ENCODE results near the gene ZFP62. TPM values are rescaled to one million over a fixed set of nuclear protein-coding genes. Genes with fewer than 3 reads are reported as not detected.
A peak's percentile ranks its signal among the peaks of the same experiment; 100 is the strongest.

The ZFP62 gene
- total RNA-seq, 1 experiment from 2014 or later = 30.7 TPM

DNA sequence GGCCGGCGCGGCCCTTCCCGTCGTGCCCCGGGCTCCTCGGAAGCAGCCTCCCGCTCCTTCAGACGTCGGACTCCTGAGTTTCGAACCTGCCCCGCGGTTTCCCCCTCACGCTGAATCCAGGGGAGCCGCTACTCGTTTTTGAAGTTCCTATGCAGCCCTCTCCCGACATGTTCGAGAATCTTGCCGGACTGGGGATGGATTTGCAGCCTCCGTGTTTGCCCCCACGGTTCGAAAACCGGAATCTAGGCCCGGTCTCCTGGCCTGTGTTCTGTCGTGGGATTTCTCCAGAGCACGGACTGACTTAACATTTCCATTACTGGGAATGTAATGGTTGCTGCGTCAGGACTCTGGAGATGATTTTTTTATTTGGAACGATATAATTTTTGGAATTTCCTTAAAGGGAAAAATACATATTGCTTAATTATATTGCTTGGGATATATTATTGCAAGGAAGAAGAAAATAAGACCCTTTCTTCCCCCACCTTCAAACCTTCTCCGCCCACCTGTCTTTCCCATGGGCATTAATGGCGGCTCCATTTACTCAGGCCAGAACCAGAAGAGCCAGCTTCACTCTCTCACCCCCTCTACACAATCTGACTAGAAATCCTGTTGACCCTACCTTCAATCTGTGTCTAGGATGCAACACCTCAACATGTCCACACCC is 50.0 kb downstream of the ZFP62 start:
- Histone ChIP-seq H3K27ac (ENCODE audit: low read depth, low read length) (peak overlapping the region; percentile 98), H3K4me3 (replicated peaks in 1 of 2; ENCODE audit: low read depth in 1 of 2, low read length in 2 of 2) (peak overlapping the region; percentile 73 to 74), H3K27me3 (ENCODE audit: insufficient read depth, low read length) (no peaks in the 10 kb centered on the region), H2AFZ (ENCODE audit: low read depth, low read length, poor library complexity, severe bottlenecking) (peak overlapping the region; percentile 87), H3K9ac (ENCODE audit: low read length) (peak overlapping the region; percentile 75), H3K4me1 (ENCODE audit: control insufficient read depth in 1 of 2, insufficient read depth in 2 of 2, low read length in 2 of 2) (peaks cover 20 to 33% of the 10 kb centered on the region in 2 experiments), H3K9me3 (ENCODE audit: control insufficient read depth in 1 of 2, insufficient read depth in 1 of 2, low read depth in 1 of 2, low read length in 2 of 2) (no peaks in the 10 kb centered on the region), H3K36me3 (ENCODE audit: control insufficient read depth in 1 of 2, insufficient read depth in 2 of 2, low read length in 2 of 2) (peaks cover 0 to 5% of the 10 kb centered on the region in 2 experiments; a peak in 1 of 4 replicates), H4K20me1 (ENCODE audit: insufficient read depth) (no peaks in the 10 kb centered on the region), H3K79me2 (ENCODE audit: insufficient read depth, low read length) (peaks cover 16% of the 10 kb centered on the region), H3K4me2 (ENCODE audit: low read length) (peak overlapping the region; percentile 98), H3K9me2 (ENCODE audit: insufficient read depth) (no peaks in the 10 kb centered on the region)
- ChIA-PET CTCF (interaction anchor here (0.8 kb wide), 1 partner anchor 12 kb away, joined by 3 read pairs; no protein-coding TSS in a partner anchor), RAD21 (ENCODE audit: low non-redundant PET in 1 of 2, low total read pairs in 2 of 2, uncharacterized antibody in 2 of 2, unreplicated experiment in 2 of 2) (no interaction called here), POLR2A (no interaction called here)
- TF ChIP-seq JUND (IDR thresholded peaks at IDR 0.05) (no peak), TCF7L2 (IDR thresholded peaks at IDR 0.05; ENCODE audit: borderline replicate concordance, extremely low read depth, insufficient read depth, insufficient read length) (peak; percentile 7), RAD21 (IDR thresholded peaks at IDR 0.05; ENCODE audit: low read depth) (no peak), ZFX (IDR thresholded peaks at IDR 0.05) (peak; percentile 76)
- ATAC-seq (no peak), DNase-seq (ENCODE audit: low read depth, low spot score) (no peak)
- intact Hi-C loops (cut with micrococcal nuclease) = no loop called here
- BruUV-seq (replicated peaks) = TSS peak; percentile 74

DNA sequence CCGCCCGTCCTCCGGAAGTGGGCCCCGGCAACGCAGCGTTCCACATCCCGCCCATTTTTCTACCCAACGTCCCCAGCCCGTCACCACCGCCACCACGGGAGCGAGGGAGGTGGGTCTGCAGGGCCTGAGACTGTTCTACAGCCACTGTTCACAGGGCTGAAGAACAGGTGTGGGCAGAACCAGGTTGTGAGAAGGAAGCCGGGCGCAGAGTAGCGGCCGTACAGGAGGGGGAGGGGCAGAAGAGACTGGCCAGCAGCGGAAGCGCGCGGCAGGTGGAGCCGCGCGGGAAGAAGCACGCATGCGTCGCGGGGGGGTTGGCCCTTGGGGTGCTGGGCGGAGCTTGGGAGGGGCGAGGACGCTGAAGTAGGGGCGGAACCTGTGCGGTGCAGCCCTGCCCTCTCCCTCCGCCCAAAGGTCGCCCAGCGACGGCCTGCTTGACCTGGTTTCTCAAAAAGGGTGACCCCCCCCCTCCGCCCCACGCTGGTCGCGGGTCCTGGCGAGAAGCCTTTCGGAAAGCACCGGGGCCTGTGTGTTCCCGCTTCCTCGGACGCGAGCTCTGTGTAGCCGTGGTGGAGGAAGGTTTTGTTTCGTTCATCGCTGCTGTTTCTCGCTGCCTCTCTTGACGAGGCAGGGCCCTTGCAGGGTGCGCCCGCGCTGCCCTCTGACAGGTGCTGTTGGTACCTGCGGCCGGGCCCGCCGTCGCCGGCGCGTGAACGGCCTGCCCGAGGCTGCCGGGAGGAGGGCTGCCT is 50.7 kb downstream of the ZFP62 start:
- CTCF ChIA-PET = interaction anchor here (0.8 kb wide), 1 partner anchor 11 kb away, joined by 3 read pairs; no protein-coding TSS in a partner anchor
- peak overlapping the region; percentile 73 to 74 for H3K4me3 ChIP-seq (replicated peaks in 1 of 2; ENCODE audit: low read depth in 1 of 2, low read length in 2 of 2)
- no TSS peak for BruUV-seq (replicated peaks)
- H2AFZ ChIP-seq (ENCODE audit: low read depth, low read length, poor library complexity, severe bottlenecking) = no peak overlapping the region
- intact Hi-C loops (cut with micrococcal nuclease) = no loop called here
- ATAC-seq = peak; percentile 88
- peaks cover 20 to 33% of the 10 kb centered on the region in 2 experiments for H3K4me1 ChIP-seq (ENCODE audit: control insufficient read depth in 1 of 2, insufficient read depth in 2 of 2, low read length in 2 of 2)
- H3K27ac ChIP-seq (ENCODE audit: low read depth, low read length) = peak overlapping the region; percentile 98
- H3K9me3 ChIP-seq (ENCODE audit: control insufficient read depth in 1 of 2, insufficient read depth in 1 of 2, low read depth in 1 of 2, low read length in 2 of 2) = no peaks in the 10 kb centered on the region
- no peaks in the 10 kb centered on the region for H4K20me1 ChIP-seq (ENCODE audit: insufficient read depth)
- H3K79me2 ChIP-seq (ENCODE audit: insufficient read depth, low read length) = peaks cover 16% of the 10 kb centered on the region
- H3K9me2 ChIP-seq (ENCODE audit: insufficient read depth) = no peaks in the 10 kb centered on the region
- no peaks in the 10 kb centered on the region for H3K27me3 ChIP-seq (ENCODE audit: insufficient read depth, low read length)
- RAD21 ChIA-PET (ENCODE audit: low non-redundant PET in 1 of 2, low total read pairs in 2 of 2, uncharacterized antibody in 2 of 2, unreplicated experiment in 2 of 2) = no interaction called here
- peaks cover 0 to 5% of the 10 kb centered on the region in 2 experiments; a peak in 1 of 4 replicates for H3K36me3 ChIP-seq (ENCODE audit: control insufficient read depth in 1 of 2, insufficient read depth in 2 of 2, low read length in 2 of 2)
- peak overlapping the region; percentile 98 for H3K4me2 ChIP-seq (ENCODE audit: low read length)
- POLR2A ChIA-PET = no interaction called here
- DNase-seq (ENCODE audit: low read depth, low spot score) = peak; percentile 89
- H3K9ac ChIP-seq (ENCODE audit: low read length) = peak overlapping the region; percentile 75
- TF ChIP-seq FOSL1 (IDR thresholded peaks at IDR 0.05; ENCODE audit: low read depth) (no peak), YY1 (IDR thresholded peaks at IDR 0.05; ENCODE audit: extremely low read depth, insufficient replicate concordance, low read depth, low read length) (peak; percentile 41), EZH2 (IDR thresholded peaks at IDR 0.05) (no peak), SRF (IDR thresholded peaks at IDR 0.05; ENCODE audit: low read depth) (no peak), CBX3 (IDR thresholded peaks at IDR 0.05; ENCODE audit: low read depth) (no peak), POLR2A (IDR thresholded peaks at IDR 0.05; ENCODE audit: borderline replicate concordance, extremely low read depth, insufficient read depth, insufficient read length) (peak; percentile 46), TCF7L2 (IDR thresholded peaks at IDR 0.05; ENCODE audit: borderline replicate concordance, extremely low read depth, insufficient read depth, insufficient read length) (no peak), SIN3A (IDR thresholded peaks at IDR 0.05; ENCODE audit: low read depth) (no peak), JUND (IDR thresholded peaks at IDR 0.05) (no peak), RAD21 (IDR thresholded peaks at IDR 0.05; ENCODE audit: low read depth) (no peak), EZH2phosphoT487 (IDR thresholded peaks at IDR 0.05; ENCODE audit: borderline replicate concordance) (no peak), CEBPB (IDR thresholded peaks at IDR 0.05; ENCODE audit: low read depth) (no peak), ELF1 (IDR thresholded peaks at IDR 0.05; ENCODE audit: borderline replicate concordance, low read depth) (no peak)
- TF ChIP-seq, protein P1, sequence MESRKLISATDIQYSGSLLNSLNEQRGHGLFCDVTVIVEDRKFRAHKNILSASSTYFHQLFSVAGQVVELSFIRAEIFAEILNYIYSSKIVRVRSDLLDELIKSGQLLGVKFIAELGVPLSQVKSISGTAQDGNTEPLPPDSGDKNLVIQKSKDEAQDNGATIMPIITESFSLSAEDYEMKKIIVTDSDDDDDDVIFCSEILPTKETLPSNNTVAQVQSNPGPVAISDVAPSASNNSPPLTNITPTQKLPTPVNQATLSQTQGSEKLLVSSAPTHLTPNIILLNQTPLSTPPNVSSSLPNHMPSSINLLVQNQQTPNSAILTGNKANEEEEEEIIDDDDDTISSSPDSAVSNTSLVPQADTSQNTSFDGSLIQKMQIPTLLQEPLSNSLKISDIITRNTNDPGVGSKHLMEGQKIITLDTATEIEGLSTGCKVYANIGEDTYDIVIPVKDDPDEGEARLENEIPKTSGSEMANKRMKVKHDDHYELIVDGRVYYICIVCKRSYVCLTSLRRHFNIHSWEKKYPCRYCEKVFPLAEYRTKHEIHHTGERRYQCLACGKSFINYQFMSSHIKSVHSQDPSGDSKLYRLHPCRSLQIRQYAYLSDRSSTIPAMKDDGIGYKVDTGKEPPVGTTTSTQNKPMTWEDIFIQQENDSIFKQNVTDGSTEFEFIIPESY (IDR thresholded peaks at IDR 0.05; ENCODE audit: extremely low read depth, insufficient replicate concordance, low read length) = no peak
- TF ChIP-seq, protein P2, sequence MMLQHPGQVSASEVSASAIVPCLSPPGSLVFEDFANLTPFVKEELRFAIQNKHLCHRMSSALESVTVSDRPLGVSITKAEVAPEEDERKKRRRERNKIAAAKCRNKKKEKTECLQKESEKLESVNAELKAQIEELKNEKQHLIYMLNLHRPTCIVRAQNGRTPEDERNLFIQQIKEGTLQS (IDR thresholded peaks at IDR 0.05) = no peak
